OCI-LY3 (cell line): ENCODE results near the gene ETNK2.

Experiments
- CTCF ChIP-seq: fragments of 200-600, 300-600 bp; sonication (generic); IDR thresholded peaks from 2 replicates; pipeline ENCODE4 v1.5.1; 2014; ENCODE audit warnings: antibody characterized with exemption, low read length, low read depth
- EZH2phosphoT487 ChIP-seq: fragments of 200-600 bp; shearing (Covaris generic); IDR thresholded peaks from 2 replicates; pipeline ENCODE4 v1.6.1; 2018; ENCODE audit warnings: antibody characterized with exemption, mixed run types, low read depth

- no peak for TF ChIP-seq CTCF
- TF ChIP-seq EZH2phosphoT487 = no peak
These were observed 2.9 kb upstream of the ETNK2 start for GRCh38 chr1:204154568-204155255.
